ENCODE data around the gene MASP2. TPM values are rescaled to one million over a fixed set of nuclear protein-coding genes. Genes with fewer than 3 reads are reported as not detected.
A peak's percentile ranks its signal among the peaks of the same experiment; 100 is the strongest.
"Not testable (repeated sequence)": the region's sequence is repeated elsewhere in the genome, so short reads cannot be mapped to it uniquely, and the experiment has no call there.

MASP2 gene
- total RNA-seq, 1 donor from 2014 or later: 0.73 TPM

DNA sequence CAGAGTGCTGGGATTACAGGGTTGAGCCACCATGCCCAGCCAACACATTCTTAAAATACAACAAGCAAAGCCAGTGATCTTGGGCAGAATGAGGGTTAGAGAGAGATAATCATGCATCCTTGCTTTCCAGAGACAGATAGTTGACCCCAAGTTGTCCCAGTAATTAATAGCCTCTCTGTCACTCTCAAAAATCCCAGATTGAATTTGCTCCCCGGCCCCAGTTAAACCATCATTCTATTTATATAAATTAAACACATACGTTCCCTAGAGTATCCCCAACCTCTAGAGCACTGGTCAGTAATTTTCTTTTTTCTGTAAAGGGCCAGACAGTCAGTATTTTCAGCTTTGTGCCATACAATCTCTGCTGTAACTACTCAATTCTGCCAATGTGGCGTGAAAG lies 50.9 kb downstream of the MASP2 start:
- Mint-ChIP-seq H3K27me3 (ENCODE audit: low read depth, unreplicated experiment) (peaks cover 5% of the 10 kb centered on the region), H3K4me3 (ENCODE audit: unreplicated experiment) (no peak overlapping the region), H3K36me3 (ENCODE audit: low read depth, unreplicated experiment) (no peaks in the 10 kb centered on the region), H3K4me1 (ENCODE audit: low read depth, unreplicated experiment) (no peaks in the 10 kb centered on the region), H3K9me3 (ENCODE audit: unreplicated experiment) (no peaks in the 10 kb centered on the region), H3K27ac (ENCODE audit: unreplicated experiment) (no peak overlapping the region)
- Histone ChIP-seq H3K27me3 (ENCODE audit: insufficient read depth, low read length) (peaks cover 10% of the 10 kb centered on the region), H3K27ac (ENCODE audit: low read depth, low read length) (no peak overlapping the region), H4K20me1 (ENCODE audit: insufficient read depth, low read length) (no peaks in the 10 kb centered on the region), H3K9me3 (ENCODE audit: insufficient read depth, low read depth, low read length) (no peaks in the 10 kb centered on the region), H3K9ac (ENCODE audit: low read length) (no peak overlapping the region), H3K79me2 (ENCODE audit: insufficient read depth, low read length) (no peaks in the 10 kb centered on the region), H2AFZ (ENCODE audit: low read depth, low read length) (no peak overlapping the region), H3K4me1 (ENCODE audit: insufficient read depth, low read length) (no peaks in the 10 kb centered on the region), H3K36me3 (ENCODE audit: insufficient read depth, low read length) (no peaks in the 10 kb centered on the region), H3K4me3 (ENCODE audit: insufficient read depth, low read depth, low read length) (no peak overlapping the region), H3K4me2 (ENCODE audit: low read length) (no peak overlapping the region)
- FAIRE-seq (no peak), DNase-seq (ENCODE audit: low read depth) (no peak)
- TF ChIP-seq, protein P1, sequence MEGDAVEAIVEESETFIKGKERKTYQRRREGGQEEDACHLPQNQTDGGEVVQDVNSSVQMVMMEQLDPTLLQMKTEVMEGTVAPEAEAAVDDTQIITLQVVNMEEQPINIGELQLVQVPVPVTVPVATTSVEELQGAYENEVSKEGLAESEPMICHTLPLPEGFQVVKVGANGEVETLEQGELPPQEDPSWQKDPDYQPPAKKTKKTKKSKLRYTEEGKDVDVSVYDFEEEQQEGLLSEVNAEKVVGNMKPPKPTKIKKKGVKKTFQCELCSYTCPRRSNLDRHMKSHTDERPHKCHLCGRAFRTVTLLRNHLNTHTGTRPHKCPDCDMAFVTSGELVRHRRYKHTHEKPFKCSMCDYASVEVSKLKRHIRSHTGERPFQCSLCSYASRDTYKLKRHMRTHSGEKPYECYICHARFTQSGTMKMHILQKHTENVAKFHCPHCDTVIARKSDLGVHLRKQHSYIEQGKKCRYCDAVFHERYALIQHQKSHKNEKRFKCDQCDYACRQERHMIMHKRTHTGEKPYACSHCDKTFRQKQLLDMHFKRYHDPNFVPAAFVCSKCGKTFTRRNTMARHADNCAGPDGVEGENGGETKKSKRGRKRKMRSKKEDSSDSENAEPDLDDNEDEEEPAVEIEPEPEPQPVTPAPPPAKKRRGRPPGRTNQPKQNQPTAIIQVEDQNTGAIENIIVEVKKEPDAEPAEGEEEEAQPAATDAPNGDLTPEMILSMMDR (IDR thresholded peaks at IDR 0.05; ENCODE audit: insufficient read depth, low read depth, low read length): no peak
- no peak for TF ChIP-seq EZH2 (IDR thresholded peaks at IDR 0.05; ENCODE audit: insufficient read depth, low read length)

DNA sequence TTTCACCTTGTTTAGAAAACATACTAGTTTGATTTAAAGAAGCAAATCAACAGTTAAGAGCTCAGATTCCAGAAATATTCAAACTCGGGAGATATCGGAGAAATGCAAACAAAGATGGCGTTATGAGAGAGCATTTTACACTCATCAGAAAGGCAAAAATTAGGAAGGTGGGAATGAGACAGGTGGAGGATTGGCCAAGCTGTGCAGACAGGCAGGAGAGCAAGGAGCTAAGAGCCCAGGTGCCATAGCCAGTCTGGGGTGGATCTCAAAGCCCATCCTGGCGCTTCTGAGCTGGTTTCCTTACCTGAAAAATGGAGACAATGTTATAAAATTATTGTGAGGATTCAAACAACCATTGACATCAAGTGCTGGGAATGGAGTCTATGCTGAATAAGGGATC lies 54.2 kb downstream of the MASP2 start:
- no peak overlapping the region for H2AFZ ChIP-seq (ENCODE audit: low read depth, low read length)

DNA sequence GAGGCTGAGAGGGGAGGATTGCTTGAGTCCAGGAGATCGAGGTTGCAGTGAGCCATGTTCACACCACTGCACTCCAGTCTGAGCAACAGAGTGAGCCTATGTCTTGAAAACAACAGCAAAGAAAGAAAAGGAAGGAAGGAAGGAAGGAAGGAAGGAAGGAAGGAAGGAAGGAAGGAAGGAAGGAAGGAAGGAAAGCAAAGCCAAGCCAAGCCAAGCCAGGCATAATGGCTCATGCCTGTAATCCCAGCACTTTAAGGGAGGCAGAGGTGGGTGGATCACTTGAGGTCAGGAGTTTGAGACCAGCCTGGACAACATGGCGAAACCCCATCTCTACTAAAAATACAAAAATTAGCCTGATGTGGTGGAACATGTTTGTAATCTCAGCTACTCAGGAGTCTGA lies 55.0 kb downstream of the MASP2 start:
- H3K27me3 ChIP-seq (ENCODE audit: insufficient read depth, low read length): peaks cover 13% of the 10 kb centered on the region
- not testable (repeated sequence) for H3K36me3 ChIP-seq (ENCODE audit: insufficient read depth, low read length); H3K27ac Mint-ChIP-seq (ENCODE audit: unreplicated experiment); FAIRE-seq; H2AFZ ChIP-seq (ENCODE audit: low read depth, low read length); H3K4me3 Mint-ChIP-seq (ENCODE audit: unreplicated experiment); H3K4me2 ChIP-seq (ENCODE audit: low read length); H4K20me1 ChIP-seq (ENCODE audit: insufficient read depth, low read length); H3K79me2 ChIP-seq (ENCODE audit: insufficient read depth, low read length); H3K9ac ChIP-seq (ENCODE audit: low read length); DNase-seq (ENCODE audit: low read depth); H3K27me3 Mint-ChIP-seq (ENCODE audit: low read depth, unreplicated experiment); H3K9me3 ChIP-seq (ENCODE audit: insufficient read depth, low read depth, low read length); H3K27ac ChIP-seq (ENCODE audit: low read depth, low read length); H3K9me3 Mint-ChIP-seq (ENCODE audit: unreplicated experiment); H3K4me1 Mint-ChIP-seq (ENCODE audit: low read depth, unreplicated experiment); H3K4me3 ChIP-seq (ENCODE audit: insufficient read depth, low read depth, low read length); H3K36me3 Mint-ChIP-seq (ENCODE audit: low read depth, unreplicated experiment); H3K4me1 ChIP-seq (ENCODE audit: insufficient read depth, low read length)

More for the DNA sequence above, 54.2 kb downstream of the MASP2 start:
- Histone ChIP-seq H3K4me2 (ENCODE audit: low read length) (no peak overlapping the region), H3K9me3 (ENCODE audit: insufficient read depth, low read depth, low read length) (no peaks in the 10 kb centered on the region), H3K4me3 (ENCODE audit: insufficient read depth, low read depth, low read length) (no peak overlapping the region), H3K9ac (ENCODE audit: low read length) (no peak overlapping the region), H3K79me2 (ENCODE audit: insufficient read depth, low read length) (no peaks in the 10 kb centered on the region), H4K20me1 (ENCODE audit: insufficient read depth, low read length) (no peaks in the 10 kb centered on the region), H3K27me3 (ENCODE audit: insufficient read depth, low read length) (peaks cover 13% of the 10 kb centered on the region), H3K27ac (ENCODE audit: low read depth, low read length) (no peak overlapping the region), H3K4me1 (ENCODE audit: insufficient read depth, low read length) (no peaks in the 10 kb centered on the region), H3K36me3 (ENCODE audit: insufficient read depth, low read length) (no peaks in the 10 kb centered on the region)
- DNase-seq (ENCODE audit: low read depth) (no peak), FAIRE-seq (no peak)
- Mint-ChIP-seq H3K9me3 (ENCODE audit: unreplicated experiment) (no peaks in the 10 kb centered on the region), H3K4me1 (ENCODE audit: low read depth, unreplicated experiment) (no peaks in the 10 kb centered on the region), H3K27ac (ENCODE audit: unreplicated experiment) (peak overlapping the region; percentile 6), H3K36me3 (ENCODE audit: low read depth, unreplicated experiment) (no peaks in the 10 kb centered on the region), H3K4me3 (ENCODE audit: unreplicated experiment) (no peak overlapping the region), H3K27me3 (ENCODE audit: low read depth, unreplicated experiment) (peaks cover 5% of the 10 kb centered on the region)
- TF ChIP-seq EZH2 (IDR thresholded peaks at IDR 0.05; ENCODE audit: insufficient read depth, low read length): no peak
- TF ChIP-seq, protein P1 (IDR thresholded peaks at IDR 0.05; ENCODE audit: insufficient read depth, low read depth, low read length): no peak
